K562 (cell line): ENCODE results near the gene KHSRP. TPM values are rescaled to one million over a fixed set of nuclear protein-coding genes. Genes with fewer than 3 reads are reported as not detected.

ENCODE experiments used
- ATAC-seq: fragments of 200-7000 bp; cut with Tn5 transposase; 3 replicates; pipeline ENCODE4 v1.9.1; 2020; ENCODE audit warnings: moderate library complexity
- BruUV-seq: library from RNA; stranded (reverse); fragments of 400-500 nt; replicated peaks from 2 replicates; lab custom pipeline; 2021; lab: Mats Ljungman, UMichigan
- CTCF ChIA-PET: fragments of 300-600 bp; formaldehyde crosslinking; extraction: SDS; loops from one replicate; lab custom pipeline; 2021; ENCODE audit warnings: low intra/inter-chr PET ratio; lab: Yijun Ruan, JAX
- POLR2A ChIA-PET: fragments of 300-600, 350-650 bp; sonication (Branson Sonifier 250); formaldehyde crosslinking; extraction: SDS; loops from one replicate; lab custom pipeline; 2021; ENCODE audit warnings: antibody characterized with exemption, inconsistent platforms; lab: Yijun Ruan, JAX
- DNase-seq, 4 experiments: peaks; one replicate each; pipeline versions ENCODE4 v3.0.0 to v3.0.0-alpha.2; 2011 to 2018; ENCODE audit warnings: low spot score in 3 of 4, mixed read lengths in 3 of 4; ENCODE audit errors: extremely low read depth in 1 of 4
- FAIRE-seq: peaks from 2 replicates; lab custom pipeline; 2011; peaks lifted over from hg19 to GRCh38; lab: Jason Lieb, UNC
- H2AFZ ChIP-seq: 2 replicates; pipeline ENCODE4 v1.6.0; 2011; ENCODE audit warnings: low read depth, low read length, control low read depth, inconsistent platforms
- H3K27ac ChIP-seq: fragments of 200-600 bp; 3 replicates; pipeline ENCODE4 v1.8.0; 2011; ENCODE audit warnings: low read depth, mild to moderate bottlenecking, control low read depth, inconsistent platforms, low read length, moderate library complexity, mixed read lengths; ENCODE audit errors: extremely low read depth
- H3K27me3 ChIP-seq, 2 experiments: fragments of 300-600 bp in 1 of 2; 2 replicates in 1 of 2; 3 replicates in 1 of 2; pipeline versions ENCODE4 v1.6.0 to v1.8.0; 2011; ENCODE audit warnings: inconsistent platforms in 2 of 2, low read length in 2 of 2, mild to moderate bottlenecking in 1 of 2, mixed read lengths in 1 of 2, moderate library complexity in 1 of 2; ENCODE audit not compliant: control insufficient read depth in 2 of 2, insufficient read depth in 2 of 2
- H3K36me3 ChIP-seq: fragments of 300-600 bp; 3 replicates; pipeline ENCODE4 v1.8.0; 2011; ENCODE audit warnings: mild to moderate bottlenecking, low read length, inconsistent platforms; ENCODE audit not compliant: control insufficient read depth, insufficient read depth
- H3K4me1 ChIP-seq, 2 experiments: fragments of 200-600 bp in 1 of 2; replicated peaks in 1 of 2; 2 replicates in 1 of 2; 3 replicates in 1 of 2; pipeline versions ENCODE4 v1.5.1 to v1.8.0; 2011; ENCODE audit warnings: inconsistent platforms in 2 of 2, low read length in 2 of 2, mild to moderate bottlenecking in 1 of 2, mixed read lengths in 1 of 2, moderate library complexity in 1 of 2; ENCODE audit not compliant: control insufficient read depth in 2 of 2, insufficient read depth in 2 of 2
- H3K4me2 ChIP-seq: 2 replicates; pipeline ENCODE4 v1.6.1; 2011; ENCODE audit warnings: low read length, control low read depth, inconsistent platforms, mixed read lengths; ENCODE audit not compliant: insufficient read depth
- H3K4me3 ChIP-seq: fragments of 200-600 bp; sonication (generic), shearing (Covaris generic); 2 replicates; pipeline ENCODE4 v1.5.1; 2016; ENCODE audit warnings: control low read depth, inconsistent platforms
- H3K79me2 ChIP-seq: fragments of 200-600 bp; 3 replicates; pipeline ENCODE4 v1.8.0; 2011; ENCODE audit warnings: low read length, inconsistent platforms; ENCODE audit not compliant: control insufficient read depth, insufficient read depth
- H3K9ac ChIP-seq, 2 experiments: 2 replicates each; pipeline versions ENCODE4 v1.6.0 to v1.6.1; 2011; ENCODE audit warnings: low read depth in 2 of 2, low read length in 2 of 2, control low read depth in 1 of 2, inconsistent platforms in 1 of 2, mild to moderate bottlenecking in 1 of 2, mixed read lengths in 1 of 2; ENCODE audit not compliant: insufficient read depth in 1 of 2
- H3K9me1 ChIP-seq: one replicate; pipeline ENCODE4 v1.6.0; 2011; ENCODE audit warnings: inconsistent platforms, mild to moderate bottlenecking, low read length, moderate library complexity; ENCODE audit not compliant: control insufficient read depth, insufficient read depth
- H3K9me3 ChIP-seq: replicated peaks from 2 replicates; pipeline ENCODE4 v1.5.1; 2011; ENCODE audit warnings: low read depth, low read length, inconsistent platforms; ENCODE audit not compliant: control insufficient read depth, insufficient read depth
- H4K20me1 ChIP-seq: replicated peaks from 2 replicates; pipeline ENCODE4 v1.6.1; 2011; ENCODE audit warnings: low read length, inconsistent platforms, mixed read lengths; ENCODE audit not compliant: control insufficient read depth, insufficient read depth
- CBX2 ChIP-seq: fragments of 200-600 bp; sonication (generic); IDR thresholded peaks from one replicate; pipeline ENCODE4 v1.6.1; 2012; ENCODE audit warnings: mild to moderate bottlenecking, low read length, inconsistent platforms; ENCODE audit not compliant: insufficient read depth, poor library complexity, severe bottlenecking
- WGBS: fragments of 100-300 bp; shearing (Covaris generic); methylation state at CpG from one replicate; pipeline ENCODE4 v1.1.6; 2016; ENCODE audit warnings: low coverage, mixed read lengths; ENCODE audit not compliant: insufficient coverage; ENCODE audit errors: missing lambda C conversion rate; 5-methylcytosine and 5-hydroxymethylcytosine counted together
- in situ Hi-C: fragments of 300-500 bp; cut with MboI; formaldehyde crosslinking; loops from 4 replicates; pipeline ENCODE4 v1.15.0; 2018; ENCODE audit warnings: inconsistent platforms, mixed read lengths
- intact Hi-C: fragments of 100-400 bp; cut with micrococcal nuclease; formaldehyde crosslinking; loops from 2 replicates; pipeline ENCODE4 v1.14.2; 2022
- polyA plus RNA-seq, 8 experiments: library from polyadenylated mRNA; depleted of rRNA in 4 of 8; stranded (reverse) in 5 of 8; unstranded in 3 of 8; fragments of >200 nt; fragmentation: Nextera tagmentation in 2 of 8; fragmentation: Illumina TruSeq in 1 of 8; extraction: Ambion mirVana in 2 of 8; extraction: Trizol in 1 of 8; gene quantifications; 2 replicates each; pipeline versions ENCODE4 v1.2.1 to v1.2.3, GENCODE V29; 2011 to 2014; ENCODE audit warnings: inconsistent platforms in 1 of 8, missing spikeins in 1 of 8
- total RNA-seq, 7 experiments: library from RNA; depleted of rRNA in 6 of 7; stranded (reverse); fragments of >200 nt in 6 of 7; fragmentation: Illumina TruSeq in 2 of 7; extraction: Trizol in 2 of 7; gene quantifications; 2 replicates each; pipeline versions ENCODE4 v1.2.1 to v1.2.3, GENCODE V29; 2011 to 2021; ENCODE audit warnings: low replicate concordance in 1 of 7
- TF ChIP-seq, protein P1 (sequence below): fragments of 450-650 bp; formaldehyde crosslinking; IDR thresholded peaks from 2 replicates; pipeline ENCODE4 v1.4.0; 2022; ENCODE audit warnings: mild to moderate bottlenecking, moderate library complexity
- TF ChIP-seq, protein P2 (sequence below): sonication (generic); formaldehyde crosslinking; IDR thresholded peaks from 2 replicates; pipeline ENCODE4 v1.8.1; 2023; ENCODE audit warnings: mild to moderate bottlenecking, missing genetic modification reagents

The KHSRP gene
- total and polyA plus RNA-seq, 9 of the 15 experiments (the other 6 are each of a cell fraction or from before 2014, with no cell fraction given): 4.2 to 564 (median 139) TPM

- Histone ChIP-seq H4K20me1 (no peaks in the 10 kb centered on the region), H3K4me3 (no peak overlapping the region), H3K4me2 (no peak overlapping the region), H2AFZ (no peak overlapping the region), H3K9me3 (no peaks in the 10 kb centered on the region), H3K9ac (peak overlapping the region in 1 of 2 experiments; percentile 86; a peak in 2 of 4 replicates), H3K4me1 (peaks cover 8 to 57% of the 10 kb centered on the region in 2 experiments), H3K36me3 (peaks cover 34% of the 10 kb centered on the region; the same call in 2 of the 3 replicates), H3K27ac (no peak overlapping the region), H3K9me1 (no peaks in the 10 kb centered on the region), H3K79me2 (peaks cover 7% of the 10 kb centered on the region; the same call in 2 of the 3 replicates), H3K27me3 (no peaks in the 10 kb centered on the region)
- no peak for TF ChIP-seq CBX2
- TF ChIP-seq, protein P1, sequence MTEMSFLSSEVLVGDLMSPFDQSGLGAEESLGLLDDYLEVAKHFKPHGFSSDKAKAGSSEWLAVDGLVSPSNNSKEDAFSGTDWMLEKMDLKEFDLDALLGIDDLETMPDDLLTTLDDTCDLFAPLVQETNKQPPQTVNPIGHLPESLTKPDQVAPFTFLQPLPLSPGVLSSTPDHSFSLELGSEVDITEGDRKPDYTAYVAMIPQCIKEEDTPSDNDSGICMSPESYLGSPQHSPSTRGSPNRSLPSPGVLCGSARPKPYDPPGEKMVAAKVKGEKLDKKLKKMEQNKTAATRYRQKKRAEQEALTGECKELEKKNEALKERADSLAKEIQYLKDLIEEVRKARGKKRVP (CRISPR knock-in tag): no peak
- TF ChIP-seq, protein P2, sequence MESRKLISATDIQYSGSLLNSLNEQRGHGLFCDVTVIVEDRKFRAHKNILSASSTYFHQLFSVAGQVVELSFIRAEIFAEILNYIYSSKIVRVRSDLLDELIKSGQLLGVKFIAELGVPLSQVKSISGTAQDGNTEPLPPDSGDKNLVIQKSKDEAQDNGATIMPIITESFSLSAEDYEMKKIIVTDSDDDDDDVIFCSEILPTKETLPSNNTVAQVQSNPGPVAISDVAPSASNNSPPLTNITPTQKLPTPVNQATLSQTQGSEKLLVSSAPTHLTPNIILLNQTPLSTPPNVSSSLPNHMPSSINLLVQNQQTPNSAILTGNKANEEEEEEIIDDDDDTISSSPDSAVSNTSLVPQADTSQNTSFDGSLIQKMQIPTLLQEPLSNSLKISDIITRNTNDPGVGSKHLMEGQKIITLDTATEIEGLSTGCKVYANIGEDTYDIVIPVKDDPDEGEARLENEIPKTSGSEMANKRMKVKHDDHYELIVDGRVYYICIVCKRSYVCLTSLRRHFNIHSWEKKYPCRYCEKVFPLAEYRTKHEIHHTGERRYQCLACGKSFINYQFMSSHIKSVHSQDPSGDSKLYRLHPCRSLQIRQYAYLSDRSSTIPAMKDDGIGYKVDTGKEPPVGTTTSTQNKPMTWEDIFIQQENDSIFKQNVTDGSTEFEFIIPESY: 0 out of 2 replicates have a peak, but pooled peaks have one; percentile 38
- intact Hi-C loops (no loop called here), in situ Hi-C loops (no loop called here)
- ATAC-seq (no peak), FAIRE-seq (no peak), DNase-seq (no peak)
- ChIA-PET POLR2A (interaction anchor here (2.5 kb wide), 1 partner anchor 14 kb away, joined by 8 read pairs; no protein-coding TSS in a partner anchor), CTCF (no interaction called here)
- BruUV-seq: no TSS peak
- WGBS: 87% methylated on average over 7 of the region's 29 CpGs
Measured at GRCh38 chr19:6374711-6375410, 49.8 kb downstream of the KHSRP start.
